IMR-90 (cell line): ENCODE data around the gene LRRC40. TPM values are rescaled to one million over a fixed set of nuclear protein-coding genes. Genes with fewer than 3 reads are reported as not detected.

ENCODE experiments used
- ATAC-seq: fragments of 200-7000 bp; cut with Tn5 transposase; 2 replicates; pipeline ENCODE4 v1.9.1; 2020; ENCODE audit warnings: low read depth, mild to moderate bottlenecking, moderate library complexity
- BruUV-seq: library from RNA; stranded (reverse); fragments of 400-500 nt; replicated peaks from 2 replicates; lab custom pipeline; 2021; lab: Mats Ljungman, UMichigan
- CTCF ChIA-PET: fragments of 300-600 bp; formaldehyde crosslinking; extraction: SDS; loops from one replicate; lab custom pipeline; 2021; ENCODE audit warnings: antibody characterized with exemption; lab: Yijun Ruan, JAX
- POLR2A ChIA-PET: fragments of 300-600 bp; sonication (Branson Sonifier 250); formaldehyde crosslinking; loops from one replicate; lab custom pipeline; 2022; ENCODE audit warnings: antibody characterized with exemption; ENCODE audit not compliant: unreplicated experiment; lab: Charles Lee
- DNase-seq: peaks from one replicate; pipeline ENCODE4 v3.0.0; 2013
- H2AFZ ChIP-seq: replicated peaks from 2 replicates; pipeline ENCODE3; 2013; ENCODE audit warnings: low read length, mild to moderate bottlenecking; ENCODE audit not compliant: poor library complexity
- H2AK5ac ChIP-seq: 2 replicates; pipeline ENCODE4 v1.6.1; 2013; ENCODE audit warnings: low read depth, low read length, inconsistent platforms
- H2AK9ac ChIP-seq: replicated peaks from 2 replicates; pipeline ENCODE3; 2013; ENCODE audit warnings: mild to moderate bottlenecking, low read depth, low read length, moderate library complexity; ENCODE audit not compliant: poor library complexity
- H2BK120ac ChIP-seq: 2 replicates; pipeline ENCODE4 v1.6.1; 2013; ENCODE audit warnings: low read depth, low read length, inconsistent platforms
- H2BK15ac ChIP-seq: 3 replicates; pipeline ENCODE4 v1.6.1; 2013; ENCODE audit warnings: low read depth, low read length, inconsistent platforms
- H2BK20ac ChIP-seq: 2 replicates; pipeline ENCODE4 v1.6.1; 2013; ENCODE audit warnings: low read depth, mild to moderate bottlenecking, inconsistent platforms, low read length, moderate library complexity
- H2BK5ac ChIP-seq: 2 replicates; pipeline ENCODE4 v1.6.1; 2013; ENCODE audit warnings: mild to moderate bottlenecking, low read depth, low read length, inconsistent platforms; ENCODE audit not compliant: poor library complexity, severe bottlenecking
- H3K14ac ChIP-seq: replicated peaks from 2 replicates; pipeline ENCODE4 v1.6.1; 2013; ENCODE audit warnings: low read depth, low read length, inconsistent platforms
- H3K18ac ChIP-seq: 2 replicates; pipeline ENCODE4 v1.6.1; 2013; ENCODE audit warnings: low read depth, low read length, control low read depth
- H3K23ac ChIP-seq: 2 replicates; pipeline ENCODE4 v1.6.1; 2013; ENCODE audit warnings: low read depth, low read length, inconsistent platforms
- H3K27ac ChIP-seq: 2 replicates; pipeline ENCODE4 v1.5.1; 2013; ENCODE audit warnings: mild to moderate bottlenecking, control low read depth, low read length; ENCODE audit not compliant: insufficient read depth
- H3K27me3 ChIP-seq: 2 replicates; pipeline ENCODE4 v1.6.1; 2013; ENCODE audit warnings: low read length; ENCODE audit not compliant: control insufficient read depth, insufficient read depth
- H3K36me3 ChIP-seq: 2 replicates; pipeline ENCODE4 v1.6.1; 2013; ENCODE audit warnings: low read length, mixed read lengths; ENCODE audit not compliant: control insufficient read depth, insufficient read depth
- H3K4ac ChIP-seq: 2 replicates; pipeline ENCODE4 v1.6.1; 2013; ENCODE audit warnings: low read depth, low read length, inconsistent platforms
- H3K4me1 ChIP-seq: 2 replicates; pipeline ENCODE4 v1.6.1; 2013; ENCODE audit warnings: low read length, mixed read lengths; ENCODE audit not compliant: control insufficient read depth, insufficient read depth
- H3K4me2 ChIP-seq: 2 replicates; pipeline ENCODE4 v1.6.1; 2013; ENCODE audit warnings: low read depth, mild to moderate bottlenecking, control low read depth, low read length, moderate library complexity
- H3K4me3 ChIP-seq: 2 replicates; pipeline ENCODE4 v1.5.1; 2013; ENCODE audit warnings: low read depth, mild to moderate bottlenecking, control low read depth, low read length, moderate library complexity; ENCODE audit not compliant: insufficient read depth
- H3K56ac ChIP-seq: 2 replicates; pipeline ENCODE4 v1.6.1; 2013; ENCODE audit warnings: low read length, inconsistent platforms; ENCODE audit not compliant: insufficient read depth; ENCODE audit errors: extremely low read depth
- H3K79me1 ChIP-seq, 2 experiments: 2 replicates each; pipeline ENCODE4 v1.6.1; 2013; ENCODE audit warnings: low read length in 2 of 2, inconsistent platforms in 1 of 2, low read depth in 1 of 2
- H3K9ac ChIP-seq: 2 replicates; pipeline ENCODE4 v1.6.1; 2013; ENCODE audit warnings: low read depth, low read length, control low read depth
- H3K9me1 ChIP-seq: 2 replicates; pipeline ENCODE4 v1.6.1; 2013; ENCODE audit warnings: low read length, inconsistent platforms; ENCODE audit not compliant: insufficient read depth
- H3K9me3 ChIP-seq: 2 replicates; pipeline ENCODE4 v1.6.1; 2013; ENCODE audit warnings: low read length; ENCODE audit not compliant: control insufficient read depth, insufficient read depth
- H4K20me1 ChIP-seq: 2 replicates; pipeline ENCODE4 v1.6.1; 2013; ENCODE audit warnings: low read length, inconsistent platforms; ENCODE audit not compliant: insufficient read depth
- H4K5ac ChIP-seq: 2 replicates; pipeline ENCODE4 v1.6.1; 2013; ENCODE audit warnings: mild to moderate bottlenecking, low read depth, low read length, control low read depth
- H4K8ac ChIP-seq, 2 experiments: 2 replicates each; pipeline ENCODE4 v1.6.1; 2013; ENCODE audit warnings: low read depth in 2 of 2, low read length in 2 of 2, control low read depth in 1 of 2, inconsistent platforms in 1 of 2
- H4K91ac ChIP-seq: 2 replicates; pipeline ENCODE4 v1.6.1; 2013; ENCODE audit warnings: low read depth, low read length, inconsistent platforms; ENCODE audit not compliant: insufficient read depth
- BHLHE40 ChIP-seq: fragments of 150-350 bp; IDR thresholded peaks from 2 replicates; pipeline ENCODE4 v1.6.1; 2016; ENCODE audit warnings: mild to moderate bottlenecking, low read depth, low read length
- CHD1 ChIP-seq: IDR thresholded peaks from 2 replicates; pipeline ENCODE4 v1.6.1; 2012; ENCODE audit warnings: low read depth, low read length, improper control_type of control experiment
- CTCF ChIP-seq: conservative IDR thresholded peaks from 2 replicates; pipeline ENCODE4 v1.5.1; 2012; ENCODE audit warnings: mild to moderate bottlenecking, low read depth, low read length, improper control_type of control experiment
- FOS ChIP-seq: fragments of 150-350 bp; IDR thresholded peaks from 2 replicates; pipeline ENCODE4 v1.6.1; 2016; ENCODE audit warnings: low read depth, low read length
- MXI1 ChIP-seq: IDR thresholded peaks from 2 replicates; pipeline ENCODE4 v1.6.1; 2012; ENCODE audit warnings: low read depth, mild to moderate bottlenecking, low read length, moderate library complexity, borderline replicate concordance
- NFE2L2 ChIP-seq: fragments of 150-350 bp; IDR thresholded peaks from 2 replicates; pipeline ENCODE4 v1.6.1; 2016; ENCODE audit warnings: low read depth, mild to moderate bottlenecking, low read length
- POLR2A ChIP-seq: IDR thresholded peaks from 2 replicates; pipeline ENCODE4 v1.6.1; 2012; ENCODE audit warnings: mild to moderate bottlenecking, low read depth, low read length
- RAD21 ChIP-seq: IDR thresholded peaks from 2 replicates; pipeline ENCODE4 v1.6.1; 2012; ENCODE audit warnings: low read length, improper control_type of control experiment
- RFX5 ChIP-seq: IDR thresholded peaks from 2 replicates; pipeline ENCODE4 v1.8.0; 2012; ENCODE audit warnings: low read depth, mild to moderate bottlenecking, low read length, moderate library complexity
- SMC3 ChIP-seq: fragments of 150-350 bp; IDR thresholded peaks from 2 replicates; pipeline ENCODE4 v1.6.1; 2016; ENCODE audit warnings: low read depth, mild to moderate bottlenecking, antibody characterized with exemption, low read length, moderate library complexity
- dilution Hi-C: fragments of 300-500 bp; cut with HindIII; formaldehyde crosslinking; loops from one replicate; pipeline ENCODE4 v1.14.3; 2018; ENCODE audit warnings: low sequenced_read_pairs; ENCODE audit not compliant: unreplicated experiment
- in situ Hi-C: fragments of 300-500 bp; cut with MboI; formaldehyde crosslinking; loops from 3 replicates; pipeline ENCODE4 v1.14.3; 2019; ENCODE audit warnings: low sequenced_read_pairs, inconsistent platforms, mixed read lengths
- intact Hi-C: fragments of 100-400 bp; cut with micrococcal nuclease; formaldehyde crosslinking; loops from 2 replicates; pipeline ENCODE4 v1.10.0; 2022
- polyA plus RNA-seq, 3 experiments: library from polyadenylated mRNA; depleted of rRNA; stranded (reverse); fragments of >200 nt; gene quantifications; 2 replicates each; pipeline ENCODE4 v1.2.3, GENCODE V29; 2012; ENCODE audit warnings: low replicate concordance in 1 of 3
- total RNA-seq: library from RNA; depleted of rRNA; stranded (reverse); fragments of >200 nt; gene quantifications from 2 replicates; pipeline ENCODE4 v1.2.3, GENCODE V29; 2012

LRRC40 gene
- total and polyA plus RNA-seq, 2 of the 4 experiments (the other 2 are of a cell fraction), result 11.1 to 17.4 TPM

GRCh38 chr1:70234733-70235132, 29.4 kb upstream of the LRRC40 start:
- no peak overlapping the region for H3K9ac ChIP-seq
- H3K27me3 ChIP-seq, result no peaks in the 10 kb centered on the region
- dilution Hi-C loops (no loop called here), in situ Hi-C loops (no loop called here), intact Hi-C loops (loop anchor here (5.0 kb wide), 1 partner anchor 833 kb away; no protein-coding TSS in a partner anchor)
- ATAC-seq (no peak), DNase-seq (no peak)
- H2BK15ac ChIP-seq, result no peak overlapping the region
- H3K23ac ChIP-seq, result no peak overlapping the region
- no peak overlapping the region for H3K4me3 ChIP-seq
- peaks cover 13 to 19% of the 10 kb centered on the region in 2 experiments for H3K79me1 ChIP-seq
- TF ChIP-seq MXI1 (no peak), CTCF (no peak), RAD21 (no peak), CHD1 (no peak), BHLHE40 (no peak), NFE2L2 (no peak), SMC3 (no peak), POLR2A (no peak), RFX5 (no peak), FOS (no peak)
- no peak overlapping the region for H2AK5ac ChIP-seq
- no peaks in the 10 kb centered on the region; the same call in 1 of the 2 replicates for H4K20me1 ChIP-seq
- no peak overlapping the region for H3K4ac ChIP-seq
- H4K91ac ChIP-seq, result no peak overlapping the region
- no peak overlapping the region for H2AK9ac ChIP-seq
- H3K4me1 ChIP-seq, result no peaks in the 10 kb centered on the region
- no peak overlapping the region for H2BK120ac ChIP-seq
- no TSS peak for BruUV-seq
- H2BK5ac ChIP-seq, result no peak overlapping the region
- no peak overlapping the region for H4K8ac ChIP-seq
- no peak overlapping the region for H3K14ac ChIP-seq
- CTCF ChIA-PET, result interaction anchor here (0.8 kb wide), 1 partner anchor 92 kb away, joined by 3 read pairs; no protein-coding TSS in a partner anchor
- POLR2A ChIA-PET, result no interaction called here
- H3K4me2 ChIP-seq, result no peak overlapping the region
- H3K18ac ChIP-seq, result no peak overlapping the region
- no peak overlapping the region for H3K27ac ChIP-seq
- H2BK20ac ChIP-seq, result no peak overlapping the region
- H4K5ac ChIP-seq, result no peak overlapping the region
- H2AFZ ChIP-seq, result no peak overlapping the region
- H3K9me1 ChIP-seq, result no peaks in the 10 kb centered on the region
- H3K36me3 ChIP-seq, result peaks cover 46% of the 10 kb centered on the region
- H3K56ac ChIP-seq, result no peak overlapping the region
- H3K9me3 ChIP-seq, result no peaks in the 10 kb centered on the region
